Fibroblast of villous mesenchyme (primary cell): Measurements from ENCODE around the gene TMEM130. TPM values are rescaled to one million over a fixed set of nuclear protein-coding genes. Genes with fewer than 3 reads are reported as not detected.

Experiments used
- DNase-seq: peaks from one replicate; pipeline ENCODE4 v3.0.0-alpha.2; 2010; ENCODE audit warnings: low read depth
- H3K4me3 ChIP-seq: 2 replicates; pipeline ENCODE4 v1.5.1; 2011; ENCODE audit warnings: low read depth, mild to moderate bottlenecking, low read length
- CTCF ChIP-seq: IDR thresholded peaks from 2 replicates; pipeline ENCODE4 v1.5.1; 2012; ENCODE audit warnings: low read depth, mild to moderate bottlenecking, low read length; ENCODE audit not compliant: insufficient read depth
- total RNA-seq: library from RNA; depleted of rRNA; stranded (reverse); fragments of >200 nt; gene quantifications from 2 replicates; pipeline ENCODE4 v1.2.3, GENCODE V29; 2012

The TMEM130 gene
- total RNA-seq, 1 donor: 1.3 TPM

- no peak for DNase-seq
- no peak for TF ChIP-seq CTCF
- no peak overlapping the region for H3K4me3 ChIP-seq
Observed at GRCh38 chr7:98908585-98908984, 38.8 kb upstream of the TMEM130 start.

GRCh38 chr7:98907570-98907969 is 37.8 kb upstream of the TMEM130 start:
- TF ChIP-seq CTCF: no peak
- no peak overlapping the region for H3K4me3 ChIP-seq
- no peak for DNase-seq

GRCh38 chr7:98903246-98903645 is 33.4 kb upstream of the TMEM130 start:
- no peak for TF ChIP-seq CTCF
- DNase-seq: no peak
- no peak overlapping the region for H3K4me3 ChIP-seq

- no peak overlapping the region for H3K4me3 ChIP-seq
- no peak for TF ChIP-seq CTCF
- no peak for DNase-seq
Observed at GRCh38 chr7:98902523-98902922, 32.7 kb upstream of the TMEM130 start.

GRCh38 chr7:98900815-98901214 is 31.0 kb upstream of the TMEM130 start:
- H3K4me3 ChIP-seq: no peak overlapping the region
- DNase-seq: no peak
- TF ChIP-seq CTCF: no peak

- TF ChIP-seq CTCF: no peak
- H3K4me3 ChIP-seq: no peak overlapping the region
- DNase-seq: no peak
Observed at GRCh38 chr7:98899816-98900215, 30.0 kb upstream of the TMEM130 start.

- no peak for TF ChIP-seq CTCF
- no peak for DNase-seq
- no peak overlapping the region for H3K4me3 ChIP-seq
Observed at GRCh38 chr7:98892609-98893008, 22.8 kb upstream of the TMEM130 start.
